B cell (primary cell): Measurements from ENCODE around the gene ELF1.

Experiments used
- CTCF ChIP-seq: fragments of 200-600 bp; IDR thresholded peaks from one replicate; pipeline ENCODE4 v1.8.0; 2022; ENCODE audit warnings: antibody characterized with exemption, mild to moderate bottlenecking
- EZH2 ChIP-seq: IDR thresholded peaks from 2 replicates; pipeline ENCODE4 v1.6.1; 2012; ENCODE audit warnings: borderline replicate concordance, low read depth, mild to moderate bottlenecking, moderate library complexity, low read length; ENCODE audit not compliant: insufficient read depth, poor library complexity, severe bottlenecking

- TF ChIP-seq CTCF (no peak), EZH2 (no peak)
Observed at GRCh38 chr13:40969169-40969901, 49.8 kb downstream of the ELF1 start.
